Upper lobe of left lung (tissue), 6 donors: Measurements from ENCODE around the gene GBX1. TPM values are rescaled to one million over a fixed set of nuclear protein-coding genes. Genes with fewer than 3 reads are reported as not detected.

Experiments used
- ATAC-seq, 2 donors: fragments of 200-7000 bp; cut with Tn5 transposase; one replicate each; pipeline ENCODE4 v1.9.1; 2022; ENCODE audit warnings: mild to moderate bottlenecking in 2 of 2, moderate library complexity in 2 of 2; ENCODE audit not compliant: low FRiP score in 2 of 2
- DNase-seq, 2 donors: peaks; one replicate each; pipeline ENCODE4 v3.0.0-alpha.2; 2019 to 2020
- H3K27ac ChIP-seq, 4 donors: fragments of 200-600 bp; sonication (generic); one replicate each; pipeline ENCODE4 v1.5.1; 2016 to 2019
- H3K27me3 ChIP-seq, 4 donors: fragments of 200-600 bp; sonication (generic); one replicate each; pipeline ENCODE4 v1.5.1; 2017 to 2019
- H3K36me3 ChIP-seq, 4 donors: fragments of 200-600 bp; sonication (generic); one replicate each; pipeline ENCODE4 v1.5.1; 2016 to 2019
- H3K4me1 ChIP-seq, 4 donors: fragments of 200-600 bp; sonication (generic); one replicate each; pipeline ENCODE4 v1.5.1; 2018 to 2019
- H3K4me3 ChIP-seq, 4 donors: fragments of 200-600 bp; sonication (generic); one replicate each; pipeline ENCODE4 v1.5.1; 2017 to 2019; ENCODE audit warnings: mild to moderate bottlenecking in 2 of 4, moderate library complexity in 1 of 4
- H3K9me3 ChIP-seq, 4 donors: fragments of 200-600 bp; sonication (generic); one replicate each; pipeline ENCODE4 v1.5.1; 2018 to 2019
- CTCF ChIP-seq, 6 experiments: fragments of 450-650 bp in 4 of 6; fragments of 200-600 bp in 2 of 6; sonication (generic) in 2 of 6; IDR thresholded peaks; one replicate each; pipeline ENCODE4 v1.5.1; 2016 to 2019; ENCODE audit warnings: antibody characterized with exemption in 6 of 6
- EP300 ChIP-seq, 4 donors: sonication (generic); formaldehyde crosslinking; IDR thresholded peaks; one replicate each; pipeline ENCODE4 v1.5.1; 2017; ENCODE audit warnings: antibody characterized with exemption in 4 of 4, control low read depth in 2 of 4
- POLR2A ChIP-seq, 4 donors: fragments of 450-650 bp; IDR thresholded peaks; one replicate each; pipeline ENCODE4 v1.5.1; 2016 to 2017; ENCODE audit warnings: antibody characterized with exemption in 4 of 4, mild to moderate bottlenecking in 2 of 4
- POLR2AphosphoS5 ChIP-seq, 2 donors: sonication (generic); formaldehyde crosslinking; IDR thresholded peaks; one replicate each; pipeline ENCODE4 v1.5.1; 2017; ENCODE audit warnings: antibody characterized with exemption in 2 of 2
- WGBS, 2 donors: methylation state at CpG; one replicate each; pipeline ENCODE4 v1.1.5; 2017 to 2018; 5-methylcytosine and 5-hydroxymethylcytosine counted together
- total RNA-seq, 6 donors: library from RNA; depleted of rRNA in 4 of 6; stranded (reverse); fragments of >200 nt in 4 of 6; gene quantifications; one replicate each; pipeline versions ENCODE4 v1.1.0 to v1.2.1, GENCODE V29; 2016 to 2021
- donor health status: DM: no; HTN: no; CAD: no; lungs with moderate emphysema.
- donor health status: DM: no; HTN: yes; CAD: no; lungs with severe emphysema.

GBX1 gene
- total RNA-seq, 6 donors from 2014 or later, result not detected

- ATAC-seq, result no peak
- Histone ChIP-seq H3K27me3 (no peaks in the 10 kb centered on the region), H3K9me3 (no peaks in the 10 kb centered on the region), H3K36me3 (peaks cover 24 to 91% (median 74%) of the 10 kb centered on the region in 4 donors), H3K4me3 (no peak overlapping the region), H3K27ac (no peak overlapping the region), H3K4me1 (peaks cover 10 to 27% (median 14%) of the 10 kb centered on the region in 4 donors)
- TF ChIP-seq POLR2AphosphoS5 (IDR thresholded peaks at IDR 0.05) (no peak), EP300 (IDR thresholded peaks at IDR 0.05) (no peak), POLR2A (IDR thresholded peaks at IDR 0.05) (no peak), CTCF (IDR thresholded peaks at IDR 0.05) (no peak)
- DNase-seq, result peak in 1 of 2 donors; percentile 84
- 92 to 95% methylated on average over 23 to 28 of the region's 29 CpGs for WGBS, 2 donors
These were observed 44.7 kb downstream of the GBX1 start for GRCh38 chr7:151122796-151123157.

- Histone ChIP-seq H3K4me3 (no peak overlapping the region), H3K27ac (no peak overlapping the region), H3K27me3 (no peaks in the 10 kb centered on the region), H3K4me1 (peaks cover 10 to 27% (median 14%) of the 10 kb centered on the region in 4 donors), H3K36me3 (peaks cover 24 to 91% (median 75%) of the 10 kb centered on the region in 4 donors), H3K9me3 (no peaks in the 10 kb centered on the region)
- 87 to 92% methylated on average over 24 of the region's 24 CpGs for WGBS, 2 donors
- DNase-seq (peak in 1 of 2 donors; percentile 85), ATAC-seq (no peak)
- no peak for TF ChIP-seq POLR2AphosphoS5 (IDR thresholded peaks at IDR 0.05)
These were observed 45.2 kb downstream of the GBX1 start for GRCh38 chr7:151122276-151122675.

GRCh38 chr7:151121380-151122170, 45.9 kb downstream of the GBX1 start:
- ATAC-seq (no peak), DNase-seq (no peak)
- H3K4me1 ChIP-seq, result peaks cover 10 to 30% (median 17%) of the 10 kb centered on the region in 4 donors
- H3K27ac ChIP-seq, result no peak overlapping the region
- H3K4me3 ChIP-seq, result no peak overlapping the region
- TF ChIP-seq POLR2AphosphoS5 (IDR thresholded peaks at IDR 0.05) (no peak), POLR2A (IDR thresholded peaks at IDR 0.05) (no peak), CTCF (IDR thresholded peaks at IDR 0.05) (no peak), EP300 (IDR thresholded peaks at IDR 0.05) (no peak)
- H3K36me3 ChIP-seq, result peaks cover 24 to 91% (median 76%) of the 10 kb centered on the region in 4 donors
- H3K9me3 ChIP-seq, result no peaks in the 10 kb centered on the region
- no peaks in the 10 kb centered on the region for H3K27me3 ChIP-seq
- WGBS, 2 donors, result 83 to 85% methylated on average over 28 to 29 of the region's 30 CpGs

- 91 to 97% methylated on average over 12 to 14 of the region's 22 CpGs for WGBS, 2 donors
- ATAC-seq (no peak), DNase-seq (peak in 1 of 2 donors; percentile 81)
- H3K4me1 ChIP-seq, result peaks cover 10 to 30% (median 18%) of the 10 kb centered on the region in 4 donors
- peaks cover 24 to 90% (median 75%) of the 10 kb centered on the region in 4 donors for H3K36me3 ChIP-seq
- TF ChIP-seq POLR2AphosphoS5 (IDR thresholded peaks at IDR 0.05) (no peak), EP300 (IDR thresholded peaks at IDR 0.05) (no peak), POLR2A (IDR thresholded peaks at IDR 0.05) (no peak), CTCF (IDR thresholded peaks at IDR 0.05) (no peak)
- H3K9me3 ChIP-seq, result no peaks in the 10 kb centered on the region
- H3K27ac ChIP-seq, result no peak overlapping the region
- no peaks in the 10 kb centered on the region for H3K27me3 ChIP-seq
- H3K4me3 ChIP-seq, result no peak overlapping the region
These were observed 46.6 kb downstream of the GBX1 start for GRCh38 chr7:151120896-151121295.

GRCh38 chr7:151119902-151120301, 47.6 kb downstream of the GBX1 start:
- WGBS, 2 donors, result 96% methylated on average over 25 of the region's 27 CpGs
- no peaks in the 10 kb centered on the region for H3K27me3 ChIP-seq
- ATAC-seq (no peak), DNase-seq (peak in 1 of 2 donors; percentile 83)
- H3K4me1 ChIP-seq, result peaks cover 10 to 26% (median 16%) of the 10 kb centered on the region in 4 donors
- TF ChIP-seq CTCF (IDR thresholded peaks at IDR 0.05) (no peak), POLR2A (IDR thresholded peaks at IDR 0.05) (no peak), POLR2AphosphoS5 (IDR thresholded peaks at IDR 0.05) (no peak), EP300 (IDR thresholded peaks at IDR 0.05) (no peak)
- no peak overlapping the region for H3K4me3 ChIP-seq
- H3K27ac ChIP-seq, result no peak overlapping the region
- no peaks in the 10 kb centered on the region for H3K9me3 ChIP-seq
- peaks cover 18 to 81% (median 70%) of the 10 kb centered on the region in 4 donors for H3K36me3 ChIP-seq
